GM19395 (cell line): ENCODE results near the gene TCF12.
A peak's percentile ranks its signal among the peaks of the same experiment; 100 is the strongest.
"Not testable (repeated sequence)": the region's sequence is repeated elsewhere in the genome, so short reads cannot be mapped to it uniquely, and the experiment has no call there.

Experiments
- ATAC-seq: cut with Tn5 transposase; IDR thresholded peaks from one replicate; pipeline ENCODE4 v1.9.1; 2021; ENCODE audit warnings: mild to moderate bottlenecking, moderate library complexity; ENCODE audit not compliant: unreplicated experiment

TCF12 gene

GRCh38 chr15:56913670-56914069 is 4.8 kb upstream of the TCF12 start:
- no peak for ATAC-seq

DNA sequence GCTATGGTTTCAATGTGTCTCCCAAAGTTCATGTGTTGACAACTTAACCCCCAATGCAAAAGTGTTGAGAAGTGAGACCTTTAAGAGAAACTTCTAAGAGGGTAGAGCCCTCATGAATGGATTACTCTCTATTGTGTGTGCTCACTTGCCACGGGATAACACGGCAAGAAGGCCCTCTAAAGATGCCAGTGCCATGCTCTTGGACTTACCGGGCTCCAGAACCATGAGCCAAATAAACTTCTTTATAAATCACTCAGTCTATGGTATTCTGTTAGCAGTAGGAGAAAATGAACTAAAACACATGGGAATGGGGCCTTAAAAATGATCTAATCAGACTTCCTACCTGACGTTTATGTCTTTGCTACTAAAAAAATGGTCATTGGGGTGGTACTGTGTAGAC is 2.6 kb upstream of the TCF12 start:
- no peak for ATAC-seq

DNA sequence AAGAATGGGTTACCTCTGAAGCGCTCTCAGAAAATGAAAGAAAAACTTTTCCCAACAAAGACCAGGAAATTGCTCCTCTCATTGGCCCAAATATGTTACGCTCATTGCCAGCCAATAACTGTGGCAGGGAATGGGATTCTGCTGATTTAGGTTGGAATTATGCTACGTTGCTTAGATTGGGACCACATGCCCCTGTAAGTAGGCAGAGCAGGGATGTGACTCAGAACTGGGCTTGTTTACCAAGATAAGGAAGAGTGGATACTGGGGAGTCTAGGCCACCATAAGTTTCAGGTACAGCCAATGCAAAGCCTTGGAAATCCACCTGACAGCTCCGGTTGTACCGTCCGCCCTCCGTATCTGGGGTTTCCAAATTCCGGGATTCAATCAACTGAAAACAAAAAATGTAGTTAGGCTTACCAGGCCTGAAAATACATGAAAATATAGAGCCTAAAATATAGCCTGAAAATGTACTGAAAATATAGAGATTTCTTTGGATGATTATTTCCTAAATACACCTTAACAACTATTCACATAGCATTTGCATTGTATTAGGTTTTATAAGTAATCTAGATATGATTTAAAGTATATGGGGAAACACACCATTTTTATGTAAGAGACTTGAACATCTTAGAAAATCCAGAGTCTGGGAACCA is 1.5 kb upstream of the TCF12 start:
- ATAC-seq = no peak

DNA sequence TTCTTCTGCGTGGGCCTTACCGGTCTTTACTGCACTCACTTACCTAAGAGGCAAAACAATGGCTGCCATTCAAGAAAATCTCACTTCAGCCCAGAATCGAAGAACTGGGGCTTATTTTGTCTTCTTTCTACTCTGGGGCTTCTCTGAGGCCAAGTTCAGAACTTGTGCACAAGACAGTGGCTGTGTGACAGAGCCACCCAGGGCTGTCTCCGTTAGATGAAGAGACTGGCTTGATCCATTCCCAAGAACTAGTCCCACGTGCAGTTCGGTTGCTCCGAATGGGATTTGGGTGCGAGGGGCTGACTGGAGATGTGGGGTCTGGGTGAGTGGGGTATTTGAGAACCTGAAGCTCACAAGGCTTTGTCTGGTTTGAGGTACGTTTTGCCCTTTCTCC is 795 bp upstream of the TCF12 start:
- peak; percentile 10 for ATAC-seq

DNA sequence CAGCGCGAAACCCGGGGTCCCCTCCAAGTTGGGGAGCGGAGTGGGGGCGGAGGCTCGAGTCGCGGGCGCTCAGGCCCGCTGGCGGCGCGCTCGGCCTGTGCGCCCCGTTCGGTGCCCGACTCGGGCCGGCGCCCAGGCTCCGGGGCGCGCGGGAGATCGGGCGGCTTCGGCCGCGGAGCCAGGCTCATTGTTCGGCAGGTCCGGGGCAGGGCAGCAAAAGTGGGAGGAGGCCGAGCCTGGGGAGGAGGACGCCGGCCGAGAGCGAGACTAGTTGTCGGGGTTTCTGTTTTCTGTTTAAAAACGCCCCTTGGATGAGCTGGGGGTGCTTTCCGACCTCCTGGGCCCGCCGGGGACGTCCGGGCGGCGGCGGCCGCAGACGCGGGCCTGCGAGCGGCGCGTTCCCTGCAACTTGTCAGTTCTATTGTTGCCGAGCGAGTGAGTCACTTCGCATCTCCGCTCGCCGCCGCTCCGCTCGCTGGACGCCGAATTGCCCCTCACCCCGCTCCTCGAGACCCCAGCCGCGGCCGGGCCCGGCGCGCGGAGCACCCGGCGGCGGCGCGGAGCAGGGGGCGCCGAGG is 676 bp downstream of the TCF12 start:
- ATAC-seq = peak; percentile 34

DNA sequence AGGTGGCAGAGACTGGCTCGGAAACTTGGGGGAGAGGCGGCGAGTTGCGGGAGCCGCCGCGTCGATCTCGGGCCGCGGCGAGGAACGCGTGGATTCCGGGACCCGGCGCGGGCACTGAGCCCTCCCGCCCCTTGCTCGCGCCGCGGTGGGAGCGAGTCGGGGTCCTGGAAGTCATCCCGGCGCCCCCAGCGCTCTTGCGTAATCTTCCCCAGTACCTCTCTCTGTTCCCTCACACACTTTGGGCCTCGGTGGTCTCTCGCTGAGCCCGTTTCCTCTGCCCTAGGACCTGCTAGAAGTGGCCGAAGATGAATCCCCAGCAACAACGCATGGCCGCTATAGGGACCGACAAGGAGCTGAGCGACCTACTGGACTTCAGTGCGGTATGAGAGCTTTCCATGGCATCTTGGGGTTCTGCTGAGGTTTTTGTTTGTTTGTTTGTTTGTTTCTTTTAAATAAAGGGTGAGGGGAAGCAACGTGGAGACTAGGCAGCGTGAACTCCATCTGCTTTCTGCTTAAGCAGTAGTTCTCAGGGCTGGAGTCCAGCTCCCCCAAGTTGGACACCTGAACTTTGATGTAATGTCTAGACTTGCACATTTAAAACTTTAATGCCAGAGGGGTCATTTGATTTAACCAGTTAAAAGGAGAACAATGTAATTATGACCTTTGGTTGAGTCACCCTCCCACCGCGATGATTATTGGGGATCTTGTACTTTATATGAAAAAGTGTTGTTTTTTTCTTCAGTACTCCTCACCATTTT is 1.3 kb downstream of the TCF12 start:
- ATAC-seq = peak; percentile 11

GRCh38 chr15:56920367-56920627 is 1.9 kb downstream of the TCF12 start:
- ATAC-seq = no peak

DNA sequence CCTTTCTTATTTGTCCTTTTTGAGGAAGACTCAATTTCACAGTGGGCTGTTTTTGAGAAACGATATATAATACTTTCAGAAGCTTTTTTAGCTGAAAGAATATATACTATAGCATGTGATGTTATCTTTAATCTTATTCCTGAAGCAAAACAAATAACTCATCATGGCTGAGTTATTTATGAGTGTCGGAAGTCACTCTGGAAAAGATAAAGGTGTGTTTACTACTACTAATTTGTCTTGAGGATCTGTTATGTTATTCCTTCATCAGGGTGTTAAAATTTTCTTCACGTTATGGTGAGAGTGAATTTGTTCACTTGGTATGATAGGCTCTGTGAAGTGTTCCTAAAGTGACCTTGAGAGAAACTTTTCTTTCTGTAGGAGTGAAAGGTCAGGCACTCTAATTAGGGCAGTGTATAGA is 4.7 kb downstream of the TCF12 start:
- no peak for ATAC-seq

DNA sequence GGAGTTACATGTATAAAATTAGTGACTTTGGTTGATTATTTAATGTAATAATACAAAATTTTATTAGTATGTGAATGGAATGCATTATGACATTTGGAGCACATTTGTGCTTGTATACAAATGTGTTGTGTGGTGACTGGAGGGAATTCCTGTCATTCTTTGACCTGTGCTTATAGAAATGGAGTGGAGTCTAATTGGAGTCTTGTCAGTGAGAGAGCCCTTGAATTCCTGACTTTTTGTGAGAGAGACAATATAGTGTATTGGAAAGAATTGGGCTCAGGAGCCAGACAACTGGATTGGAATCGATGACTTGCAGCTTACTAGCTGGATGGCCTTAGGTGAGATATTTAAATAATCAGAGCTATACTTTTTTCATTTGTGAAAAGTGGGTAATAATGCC is 9.4 kb downstream of the TCF12 start:
- no peak for ATAC-seq

DNA sequence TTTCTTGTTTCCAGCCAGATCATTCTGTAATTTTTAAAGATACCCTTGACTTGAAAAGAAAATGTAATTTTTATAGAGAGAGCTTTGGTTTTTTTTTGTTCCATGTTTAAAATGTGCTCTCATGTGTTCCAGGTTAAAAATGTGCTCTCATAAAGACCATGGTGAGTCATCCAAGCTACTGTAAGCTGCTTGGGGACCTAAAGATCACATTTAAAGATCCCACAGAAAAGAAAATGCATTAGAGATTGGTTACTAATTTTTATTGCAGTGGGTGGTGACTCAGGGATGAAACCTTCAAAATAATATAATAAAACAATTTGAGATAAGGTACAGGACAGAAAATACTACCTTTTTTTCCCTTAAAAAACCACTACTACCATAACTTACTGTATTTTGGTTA is 11.0 kb downstream of the TCF12 start:
- ATAC-seq = no peak

DNA sequence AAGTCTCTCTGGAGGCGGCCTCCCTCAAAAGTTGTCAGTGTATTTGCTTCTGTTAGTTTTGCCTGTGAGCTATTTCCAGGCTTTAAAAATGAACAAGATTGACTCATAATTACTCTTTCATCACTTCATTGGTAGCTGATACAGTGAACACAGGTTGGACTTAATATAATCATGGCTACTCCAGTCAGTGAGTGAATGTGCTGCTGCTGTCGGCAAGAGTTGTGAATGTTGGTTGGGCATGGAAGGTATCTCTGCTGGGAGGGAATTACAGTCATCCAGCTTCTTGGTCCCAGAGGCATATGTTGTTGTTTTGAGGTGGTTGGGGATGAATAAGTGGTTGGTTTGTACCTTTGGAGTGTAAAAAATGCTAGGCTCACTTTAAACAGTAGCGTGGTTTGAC is 11.5 kb downstream of the TCF12 start:
- no peak for ATAC-seq

- no peak for ATAC-seq
These were observed 12.3 kb downstream of the TCF12 start for GRCh38 chr15:56930669-56931313.

- ATAC-seq = no peak
These were observed 13.4 kb downstream of the TCF12 start for GRCh38 chr15:56931639-56932508.

- not testable (repeated sequence) for ATAC-seq
These were observed 14.0 kb downstream of the TCF12 start for GRCh38 chr15:56932509-56932868.

- no peak for ATAC-seq
These were observed 15.0 kb downstream of the TCF12 start for GRCh38 chr15:56933410-56933809.

- ATAC-seq = no peak
These were observed 15.4 kb downstream of the TCF12 start for GRCh38 chr15:56933811-56934210.

DNA sequence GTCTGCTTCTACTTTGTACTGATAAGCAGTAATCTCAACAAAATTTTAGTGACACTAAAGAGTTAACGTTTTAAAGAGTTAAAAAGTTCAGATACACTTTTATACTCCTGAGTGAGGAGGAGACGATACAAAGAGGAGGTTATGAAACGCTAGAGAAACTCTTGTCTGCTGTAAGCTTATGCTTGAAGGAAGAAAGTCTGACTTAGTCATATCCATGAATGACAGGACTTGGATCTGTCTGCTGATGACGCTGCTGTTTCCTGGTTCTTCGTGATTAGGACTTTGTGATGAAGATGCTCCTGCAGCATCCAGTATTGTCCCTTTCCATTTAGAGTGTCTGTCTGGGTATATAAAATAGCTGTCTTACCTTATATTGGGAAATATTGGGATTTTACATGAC is 15.8 kb downstream of the TCF12 start:
- no peak for ATAC-seq

- ATAC-seq = no peak
These were observed 18.5 kb downstream of the TCF12 start for GRCh38 chr15:56936929-56937328.

- ATAC-seq = no peak
These were observed 20.8 kb downstream of the TCF12 start for GRCh38 chr15:56939257-56939656.

DNA sequence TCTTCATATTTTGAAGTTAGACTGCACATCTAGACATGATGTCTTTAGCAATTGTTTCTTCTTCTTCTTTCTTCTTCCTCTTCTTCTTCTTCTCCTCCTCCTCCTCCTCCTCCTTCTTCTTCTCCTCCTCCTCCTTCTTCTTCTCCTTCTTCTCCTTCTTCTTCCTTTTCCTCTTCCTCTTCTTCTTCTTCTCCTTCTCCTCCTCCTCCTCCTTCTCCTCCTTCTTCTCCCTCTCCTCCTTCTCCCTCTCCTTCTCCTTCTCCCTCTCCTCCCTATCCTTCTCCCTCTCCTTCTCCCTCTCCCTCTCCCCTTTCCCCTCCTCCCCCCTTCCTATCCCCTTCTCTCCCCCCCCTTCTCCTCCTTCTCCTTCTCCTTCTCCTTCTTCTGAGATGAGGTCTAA is 21.9 kb downstream of the TCF12 start:
- ATAC-seq = no peak

- ATAC-seq = no peak
These were observed 23.7 kb downstream of the TCF12 start for GRCh38 chr15:56942118-56942517.
